ENCODE data around the gene ZNF609. TPM values are rescaled to one million over a fixed set of nuclear protein-coding genes. Genes with fewer than 3 reads are reported as not detected.
A peak's percentile ranks its signal among the peaks of the same experiment; 100 is the strongest.

Gene ZNF609
- total and polyA plus RNA-seq, 2 experiments from 2014 or later, result 6.3 to 11.3 TPM

DNA sequence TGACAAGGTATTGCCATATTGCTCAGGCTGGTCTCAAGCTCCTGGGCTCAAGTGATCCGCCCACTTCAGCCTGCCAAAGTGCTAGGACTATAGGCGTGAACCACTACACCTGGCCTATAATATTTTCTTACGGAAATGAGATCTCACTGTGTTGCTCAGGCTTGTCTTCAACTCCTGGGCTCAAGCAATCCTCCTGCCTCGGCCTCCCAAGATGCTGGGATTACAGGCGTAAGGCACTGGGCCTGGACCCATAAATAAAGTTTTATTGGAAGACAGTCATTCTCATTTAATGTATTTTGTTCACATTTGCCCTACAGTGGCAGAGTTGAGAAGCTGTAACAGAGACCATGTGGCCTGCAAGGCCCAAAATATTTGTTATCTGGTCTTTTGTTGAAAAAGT is 173.0 kb downstream of the ZNF609 start:
- Histone ChIP-seq H3K27me3 (replicated peaks; ENCODE audit: insufficient read depth) (no peaks in the 10 kb centered on the region), H3K9me3 (ENCODE audit: low read depth) (no peaks in the 10 kb centered on the region), H3K9me2 (ENCODE audit: insufficient read depth) (no peaks in the 10 kb centered on the region), H3K36me3 (ENCODE audit: low read depth) (peaks cover 13% of the 10 kb centered on the region; the same call in 1 of the 2 replicates), H4K20me1 (ENCODE audit: insufficient read depth) (0 out of 2 replicates have a peak, but pooled peaks cover 5% of the 10 kb centered on the region), H3K79me2 (ENCODE audit: insufficient read depth) (peaks cover 91% of the 10 kb centered on the region), H3F3A (ENCODE audit: insufficient read depth) (peaks cover 12% of the 10 kb centered on the region; the same call in 1 of the 2 replicates), H3K4me2 (ENCODE audit: unreplicated experiment) (no peak overlapping the region), H3K4me3 (no peak overlapping the region), H2AFZ (no peak overlapping the region), H3K27ac (no peak overlapping the region), H3K9ac (no peak overlapping the region), H3K4me1 (ENCODE audit: insufficient read depth) (peaks cover 15% of the 10 kb centered on the region)
- 85 to 92% methylated on average over 5 of the region's 5 CpGs for WGBS, 2 experiments (ENCODE audit: low coverage in 1 of 2, low lambda C conversion rate in 2 of 2, missing lambda C conversion rate in 2 of 2)
- no peak for DNase-seq
- in situ Hi-C loops (cut with MboI), result no loop called here
- TF ChIP-seq EZH2 (IDR thresholded peaks at IDR 0.05; ENCODE audit: insufficient read depth, poor library complexity, severe bottlenecking) (no peak), EZH2phosphoT487 (IDR thresholded peaks at IDR 0.05; ENCODE audit: insufficient read depth, low read depth) (no peak)

DNA sequence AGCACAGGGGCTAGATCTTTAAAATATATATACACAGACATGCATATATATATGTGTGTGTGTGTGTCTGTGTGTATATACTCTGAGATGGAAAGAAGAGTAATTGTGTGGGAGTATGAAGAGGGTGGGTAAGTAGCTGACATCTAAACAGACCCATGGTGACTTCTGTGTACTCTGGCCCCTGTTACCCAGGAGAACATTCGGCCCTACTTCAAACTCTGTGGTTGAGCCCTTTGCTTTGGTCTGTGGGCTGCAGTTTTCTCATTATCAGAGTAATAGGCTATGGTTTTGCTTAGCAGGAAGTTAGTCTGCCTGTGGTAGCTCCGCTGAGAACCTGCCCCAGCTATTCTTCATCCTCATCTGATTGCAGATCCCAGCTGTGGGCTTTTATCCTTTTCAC is 173.6 kb downstream of the ZNF609 start:
- Histone ChIP-seq H3K4me3 (no peak overlapping the region), H3K9ac (no peak overlapping the region), H4K20me1 (ENCODE audit: insufficient read depth) (0 out of 2 replicates have a peak, but pooled peaks cover 5% of the 10 kb centered on the region), H3K27ac (no peak overlapping the region), H3K4me1 (ENCODE audit: insufficient read depth) (peaks cover 15% of the 10 kb centered on the region), H3F3A (ENCODE audit: insufficient read depth) (peaks cover 12% of the 10 kb centered on the region; the same call in 1 of the 2 replicates), H3K36me3 (ENCODE audit: low read depth) (peaks cover 13% of the 10 kb centered on the region; the same call in 1 of the 2 replicates), H3K27me3 (replicated peaks; ENCODE audit: insufficient read depth) (no peaks in the 10 kb centered on the region), H3K9me3 (ENCODE audit: low read depth) (no peaks in the 10 kb centered on the region), H3K4me2 (ENCODE audit: unreplicated experiment) (no peak overlapping the region), H3K9me2 (ENCODE audit: insufficient read depth) (no peaks in the 10 kb centered on the region), H3K79me2 (ENCODE audit: insufficient read depth) (peaks cover 92% of the 10 kb centered on the region), H2AFZ (no peak overlapping the region)
- TF ChIP-seq EZH2 (IDR thresholded peaks at IDR 0.05; ENCODE audit: insufficient read depth, poor library complexity, severe bottlenecking), result no peak
- no peak for TF ChIP-seq EZH2phosphoT487 (IDR thresholded peaks at IDR 0.05; ENCODE audit: insufficient read depth, low read depth)
- WGBS, 2 experiments (ENCODE audit: low coverage in 1 of 2, low lambda C conversion rate in 2 of 2, missing lambda C conversion rate in 2 of 2), result 94 to 98% methylated on average over 2 of the region's 2 CpGs
- DNase-seq, result no peak
- in situ Hi-C loops (cut with MboI), result no loop called here

DNA sequence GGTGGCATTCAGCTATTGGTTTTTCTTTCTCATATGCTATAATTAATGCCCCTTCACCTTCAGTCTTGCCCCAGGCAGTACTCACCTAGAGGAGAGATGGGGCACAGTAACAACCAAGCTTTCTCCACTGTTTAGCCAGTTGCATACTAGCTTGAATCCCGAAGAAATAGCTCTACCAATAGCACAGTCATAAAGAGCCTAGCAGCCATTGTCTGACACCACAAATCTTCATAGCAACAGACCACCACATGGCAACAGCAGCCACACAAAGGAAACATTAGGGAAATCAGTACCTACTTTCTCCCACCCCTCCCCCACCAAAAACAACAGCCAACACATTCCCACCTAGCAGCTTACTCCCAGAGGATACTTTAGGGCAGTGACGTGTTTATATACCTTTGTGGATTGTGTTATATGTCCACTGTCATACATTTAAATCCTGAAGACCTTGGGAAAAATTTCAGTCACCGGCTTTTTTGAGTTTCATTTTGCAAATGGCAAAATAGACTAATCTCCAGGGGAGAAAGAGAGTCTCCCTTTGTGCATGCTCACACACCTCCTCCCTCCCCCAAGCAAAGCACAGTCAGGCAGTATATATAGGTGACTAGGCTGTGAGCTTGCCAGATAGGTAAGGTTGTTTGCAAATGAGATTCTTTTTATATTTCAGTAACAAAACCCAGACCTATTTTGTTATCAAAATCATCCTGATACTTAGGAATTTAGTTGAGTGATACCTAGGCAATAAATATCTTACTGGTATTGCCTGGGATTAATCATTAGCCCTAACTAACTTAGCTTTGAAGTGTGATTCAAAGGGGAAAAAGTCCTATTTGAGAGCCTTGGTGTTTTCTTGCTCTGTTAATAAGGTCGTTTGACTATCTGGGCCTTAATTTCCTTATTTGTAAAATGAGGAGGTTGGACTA is 174.5 kb downstream of the ZNF609 start:
- 0 out of 2 replicates have a peak overlapping the region, but pooled peaks have one; percentile 29 for H3K27ac ChIP-seq
- 0 out of 2 replicates have a peak, but pooled peaks cover 5% of the 10 kb centered on the region for H4K20me1 ChIP-seq (ENCODE audit: insufficient read depth)
- H3K9me2 ChIP-seq (ENCODE audit: insufficient read depth), result no peaks in the 10 kb centered on the region
- no peak overlapping the region for H3K9ac ChIP-seq
- H3F3A ChIP-seq (ENCODE audit: insufficient read depth), result peaks cover 12% of the 10 kb centered on the region; the same call in 1 of the 2 replicates
- no peak overlapping the region for H3K4me2 ChIP-seq (ENCODE audit: unreplicated experiment)
- H3K27me3 ChIP-seq (replicated peaks; ENCODE audit: insufficient read depth), result no peaks in the 10 kb centered on the region
- no peak for TF ChIP-seq EZH2 (IDR thresholded peaks at IDR 0.05; ENCODE audit: insufficient read depth, poor library complexity, severe bottlenecking)
- TF ChIP-seq EZH2phosphoT487 (IDR thresholded peaks at IDR 0.05; ENCODE audit: insufficient read depth, low read depth), result no peak
- no peak overlapping the region for H3K4me3 ChIP-seq
- peaks cover 15% of the 10 kb centered on the region for H3K4me1 ChIP-seq (ENCODE audit: insufficient read depth)
- peaks cover 13% of the 10 kb centered on the region; the same call in 1 of the 2 replicates for H3K36me3 ChIP-seq (ENCODE audit: low read depth)
- WGBS, 2 experiments (ENCODE audit: low coverage in 1 of 2, low lambda C conversion rate in 2 of 2, missing lambda C conversion rate in 2 of 2), result 52 to 58% methylated on average over 4 of the region's 4 CpGs
- in situ Hi-C loops (cut with MboI), result no loop called here
- peaks cover 92% of the 10 kb centered on the region for H3K79me2 ChIP-seq (ENCODE audit: insufficient read depth)
- H3K9me3 ChIP-seq (ENCODE audit: low read depth), result no peaks in the 10 kb centered on the region
- no peak overlapping the region for H2AFZ ChIP-seq
- no peak for DNase-seq

DNA sequence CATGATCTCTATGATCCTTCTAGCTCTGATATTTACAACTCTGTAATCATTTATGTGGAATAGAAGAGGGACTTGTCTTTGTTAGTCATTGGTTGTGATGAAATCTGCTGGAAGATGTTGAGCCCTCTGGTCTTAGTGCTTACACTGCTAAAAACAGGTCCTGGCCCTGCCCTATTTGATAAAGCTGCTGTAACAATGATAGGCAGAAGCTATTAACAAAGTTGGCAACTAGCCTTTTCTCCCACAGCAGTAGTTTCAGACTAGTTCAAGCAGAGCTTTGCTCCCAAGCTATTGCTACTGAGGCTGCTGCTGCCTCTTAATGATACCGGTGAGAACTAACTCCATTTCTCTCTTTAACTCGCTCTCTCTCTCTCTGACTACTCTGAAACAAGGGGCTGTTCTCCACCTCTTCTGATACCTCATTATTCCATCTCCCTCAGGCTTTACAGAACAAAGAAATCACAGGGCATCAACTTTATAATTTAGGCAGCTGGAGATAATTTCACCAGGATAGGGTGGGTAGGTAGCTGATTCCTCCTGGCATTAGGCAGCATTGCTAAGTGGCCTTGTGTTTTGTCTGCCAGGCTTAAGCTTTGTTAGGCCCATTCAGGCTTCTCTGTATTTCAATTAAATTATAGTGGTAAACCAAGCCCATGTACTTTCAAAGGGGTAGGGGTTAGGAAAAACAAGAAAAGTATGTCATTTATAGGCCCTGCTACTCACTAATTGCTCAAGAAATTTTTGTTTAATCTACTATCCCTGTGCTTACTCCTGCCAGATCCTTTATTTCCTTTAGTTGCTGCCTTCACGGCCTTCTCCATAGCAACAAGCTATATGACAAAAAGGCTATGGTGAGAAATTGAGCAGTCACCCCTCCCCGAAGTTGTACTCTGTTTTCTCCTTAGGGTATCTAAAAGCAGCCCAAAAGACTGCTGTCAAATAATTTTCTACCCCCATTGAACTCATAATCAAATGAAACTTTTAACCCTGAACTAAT is 175.4 kb downstream of the ZNF609 start:
- Histone ChIP-seq H2AFZ (no peak overlapping the region), H3K9ac (no peak overlapping the region), H3K27ac (peak overlapping the region; percentile 29; the same call in 1 of the 2 replicates), H3K4me1 (ENCODE audit: insufficient read depth) (peaks cover 15% of the 10 kb centered on the region), H3K79me2 (ENCODE audit: insufficient read depth) (peaks cover 91% of the 10 kb centered on the region), H3K4me3 (no peak overlapping the region), H3F3A (ENCODE audit: insufficient read depth) (peaks cover 12% of the 10 kb centered on the region; the same call in 1 of the 2 replicates), H3K9me3 (ENCODE audit: low read depth) (no peaks in the 10 kb centered on the region), H3K9me2 (ENCODE audit: insufficient read depth) (no peaks in the 10 kb centered on the region), H3K27me3 (replicated peaks; ENCODE audit: insufficient read depth) (no peaks in the 10 kb centered on the region), H4K20me1 (ENCODE audit: insufficient read depth) (0 out of 2 replicates have a peak, but pooled peaks cover 5% of the 10 kb centered on the region), H3K36me3 (ENCODE audit: low read depth) (peaks cover 12% of the 10 kb centered on the region; the same call in 1 of the 2 replicates), H3K4me2 (ENCODE audit: unreplicated experiment) (no peak overlapping the region)
- peak; percentile 76 for DNase-seq
- no peak for TF ChIP-seq EZH2 (IDR thresholded peaks at IDR 0.05; ENCODE audit: insufficient read depth, poor library complexity, severe bottlenecking)
- TF ChIP-seq EZH2phosphoT487 (IDR thresholded peaks at IDR 0.05; ENCODE audit: insufficient read depth, low read depth), result no peak
- WGBS, 2 experiments (ENCODE audit: low coverage in 1 of 2, low lambda C conversion rate in 2 of 2, missing lambda C conversion rate in 2 of 2), result 72% methylated on average over 4 of the region's 4 CpGs
- in situ Hi-C loops (cut with MboI), result no loop called here
